ENCODE data around the gene PQBP1. TPM values are rescaled to one million over a fixed set of nuclear protein-coding genes. Genes with fewer than 3 reads are reported as not detected.
"Not testable (repeated sequence)": the region's sequence is repeated elsewhere in the genome, so short reads cannot be mapped to it uniquely, and the experiment has no call there.

Gene PQBP1
- total and polyA plus RNA-seq, 2 donors (not counting 1 experiment from before 2014, with no cell fraction given) = 89.9 to 128 TPM

GRCh38 chrX:48876944-48877343, 20.8 kb upstream of the PQBP1 start:
- H3K27me3 ChIP-seq (replicated peaks in 1 of 4; ENCODE audit: control extremely low read depth in 1 of 4, control insufficient read depth in 3 of 4, insufficient read depth in 4 of 4, low read length in 3 of 4); H3K9me3 Mint-ChIP-seq (ENCODE audit: insufficient read depth); H3K9ac ChIP-seq (ENCODE audit: low read length); H3K4me3 ChIP-seq (ENCODE audit: control extremely low read depth in 1 of 5, extremely low read depth in 1 of 5, insufficient read depth in 1 of 5, low read depth in 2 of 5, low read length in 4 of 5); H3K79me2 ChIP-seq (ENCODE audit: control insufficient read depth, insufficient read depth, low read length); intact Hi-C loops (cut with micrococcal nuclease); H4K20me1 ChIP-seq (ENCODE audit: control insufficient read depth, insufficient read depth, low read length, poor library complexity, severe bottlenecking); H3K9me3 ChIP-seq (ENCODE audit: control extremely low read depth in 1 of 3, control insufficient read depth in 2 of 3, insufficient read depth in 1 of 3, low read length in 2 of 3); H3K4me3 Mint-ChIP-seq; H3K27me3 Mint-ChIP-seq; POLR2A ChIA-PET; DNase-seq; H3K4me2 ChIP-seq (replicated peaks; ENCODE audit: low read depth, low read length, poor library complexity, severe bottlenecking); H3K36me3 ChIP-seq (replicated peaks in 1 of 2; ENCODE audit: control extremely low read depth in 1 of 2, control insufficient read depth in 1 of 2, extremely low read depth in 1 of 2, insufficient read depth in 2 of 2, low read length in 1 of 2); ATAC-seq (ENCODE audit: low read depth); H2AFZ ChIP-seq (ENCODE audit: insufficient read depth, low read depth, low read length, poor library complexity, severe bottlenecking); H3K27ac ChIP-seq (ENCODE audit: low read length in 2 of 2); H3K4me1 ChIP-seq (ENCODE audit: control insufficient read depth in 2 of 2, insufficient read depth in 2 of 2, low read length in 2 of 2); H3K27ac Mint-ChIP-seq; CTCF ChIA-PET; H3K4me1 Mint-ChIP-seq: not testable (repeated sequence)
- WGBS (ENCODE audit: insufficient coverage) = no CpG with 5 or more reads among the region's 4 CpGs

- H3K9me3 ChIP-seq (ENCODE audit: control extremely low read depth in 1 of 3, control insufficient read depth in 2 of 3, insufficient read depth in 1 of 3, low read length in 2 of 3) = no peaks in the 10 kb centered on the region
- WGBS (ENCODE audit: insufficient coverage) = no CpG with 5 or more reads among the region's 10 CpGs
- ChIA-PET POLR2A (no interaction called here), CTCF (no interaction called here)
- DNase-seq = no peak
- no peaks in the 10 kb centered on the region for H4K20me1 ChIP-seq (ENCODE audit: control insufficient read depth, insufficient read depth, low read length, poor library complexity, severe bottlenecking)
- Mint-ChIP-seq H3K4me3 (no peak overlapping the region), H3K27ac (no peak overlapping the region), H3K4me1 (no peaks in the 10 kb centered on the region), H3K9me3 (ENCODE audit: insufficient read depth) (no peaks in the 10 kb centered on the region), H3K27me3 (no peaks in the 10 kb centered on the region)
- H3K27me3 ChIP-seq (replicated peaks in 1 of 4; ENCODE audit: control extremely low read depth in 1 of 4, control insufficient read depth in 3 of 4, insufficient read depth in 4 of 4, low read length in 3 of 4) = no peaks in the 10 kb centered on the region
- no peaks in the 10 kb centered on the region for H3K4me1 ChIP-seq (ENCODE audit: control insufficient read depth in 2 of 2, insufficient read depth in 2 of 2, low read length in 2 of 2)
- no peak overlapping the region for H3K27ac ChIP-seq (ENCODE audit: low read length in 2 of 2)
- TF ChIP-seq CTCF (IDR thresholded peaks at IDR 0.05) (no peak), EZH2 (IDR thresholded peaks at IDR 0.05; ENCODE audit: borderline replicate concordance, insufficient read depth, low read depth, low read length, poor library complexity, severe bottlenecking) (no peak)
- no peaks in the 10 kb centered on the region for H3K36me3 ChIP-seq (replicated peaks in 1 of 2; ENCODE audit: control extremely low read depth in 1 of 2, control insufficient read depth in 1 of 2, extremely low read depth in 1 of 2, insufficient read depth in 2 of 2, low read length in 1 of 2)
- no peak overlapping the region for H3K4me3 ChIP-seq (ENCODE audit: control extremely low read depth in 1 of 5, extremely low read depth in 1 of 5, insufficient read depth in 1 of 5, low read depth in 2 of 5, low read length in 4 of 5)
- no peak overlapping the region for H3K9ac ChIP-seq (ENCODE audit: low read length)
- ATAC-seq (ENCODE audit: low read depth) = no peak
- H3K79me2 ChIP-seq (ENCODE audit: control insufficient read depth, insufficient read depth, low read length) = no peaks in the 10 kb centered on the region
- H2AFZ ChIP-seq (ENCODE audit: insufficient read depth, low read depth, low read length, poor library complexity, severe bottlenecking) = no peak overlapping the region
- intact Hi-C loops (cut with micrococcal nuclease) = no loop called here
- no peak overlapping the region for H3K4me2 ChIP-seq (replicated peaks; ENCODE audit: low read depth, low read length, poor library complexity, severe bottlenecking)
Measured at GRCh38 chrX:48883729-48884128, 14.0 kb upstream of the PQBP1 start.

- WGBS (ENCODE audit: insufficient coverage) = 92% methylated on average over 2 of the region's 5 CpGs
- POLR2A ChIA-PET, H3K4me1 Mint-ChIP-seq: not testable (repeated sequence)
Measured at GRCh38 chrX:48886586-48886985, 11.1 kb upstream of the PQBP1 start.

More at GRCh38 chrX:48886586-48886985, 11.1 kb upstream of the PQBP1 start:
- H3K79me2 ChIP-seq (ENCODE audit: control insufficient read depth, insufficient read depth, low read length); H3K27ac Mint-ChIP-seq; intact Hi-C loops (cut with micrococcal nuclease); H3K9me3 ChIP-seq (ENCODE audit: control extremely low read depth in 1 of 3, control insufficient read depth in 2 of 3, insufficient read depth in 1 of 3, low read length in 2 of 3); H3K36me3 ChIP-seq (replicated peaks in 1 of 2; ENCODE audit: control extremely low read depth in 1 of 2, control insufficient read depth in 1 of 2, extremely low read depth in 1 of 2, insufficient read depth in 2 of 2, low read length in 1 of 2); H2AFZ ChIP-seq (ENCODE audit: insufficient read depth, low read depth, low read length, poor library complexity, severe bottlenecking); ATAC-seq (ENCODE audit: low read depth); H3K4me1 ChIP-seq (ENCODE audit: control insufficient read depth in 2 of 2, insufficient read depth in 2 of 2, low read length in 2 of 2); H3K9me3 Mint-ChIP-seq (ENCODE audit: insufficient read depth); H3K4me3 ChIP-seq (ENCODE audit: control extremely low read depth in 1 of 5, extremely low read depth in 1 of 5, insufficient read depth in 1 of 5, low read depth in 2 of 5, low read length in 4 of 5); H3K9ac ChIP-seq (ENCODE audit: low read length); H3K27ac ChIP-seq (ENCODE audit: low read length in 2 of 2); H3K27me3 Mint-ChIP-seq; DNase-seq; H3K4me3 Mint-ChIP-seq; H3K4me2 ChIP-seq (replicated peaks; ENCODE audit: low read depth, low read length, poor library complexity, severe bottlenecking); H3K27me3 ChIP-seq (replicated peaks in 1 of 4; ENCODE audit: control extremely low read depth in 1 of 4, control insufficient read depth in 3 of 4, insufficient read depth in 4 of 4, low read length in 3 of 4); H4K20me1 ChIP-seq (ENCODE audit: control insufficient read depth, insufficient read depth, low read length, poor library complexity, severe bottlenecking): not testable (repeated sequence)
- CTCF ChIA-PET = interaction anchor here (1.0 kb wide), 1 partner anchor 238 kb away, joined by 3 read pairs; no protein-coding TSS in a partner anchor
